ENCODE measurements around the gene NTM.

Gene NTM

DNA sequence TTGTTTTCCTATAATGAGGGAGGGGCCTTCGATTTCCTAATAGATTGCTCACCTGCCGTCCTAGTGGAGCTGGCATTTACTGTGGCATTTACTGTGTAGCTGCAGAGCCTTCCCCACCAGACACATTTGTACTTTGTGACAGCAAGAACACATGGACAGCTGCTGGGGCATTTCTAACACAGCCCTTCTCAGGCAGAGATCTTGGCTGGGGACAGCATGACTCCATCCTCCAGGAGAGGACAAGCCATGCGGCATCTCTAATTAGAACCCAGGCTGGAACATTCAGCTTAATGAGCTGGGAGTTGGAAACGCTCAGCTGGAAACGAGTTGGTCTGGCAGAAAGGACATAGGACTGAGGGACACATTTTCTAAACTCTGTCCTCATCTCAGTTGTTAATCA lies 887.5 kb downstream of the NTM start:
- Histone ChIP-seq H3K4me2 (ENCODE audit: low read length) (no peak overlapping the region), H4K20me1 (ENCODE audit: insufficient read depth, low read length) (no peaks in the 10 kb centered on the region), H3K27ac (ENCODE audit: low read length) (no peak overlapping the region), H3K4me1 (ENCODE audit: low read length) (no peaks in the 10 kb centered on the region), H3K36me3 (replicated peaks; ENCODE audit: low read depth, low read length) (no peaks in the 10 kb centered on the region), H3K79me2 (ENCODE audit: low read length) (no peaks in the 10 kb centered on the region), H3K9me3 (ENCODE audit: insufficient read depth, low read length) (no peaks in the 10 kb centered on the region), H3K9ac (ENCODE audit: low read length) (no peak overlapping the region), H3K27me3 (ENCODE audit: low read depth, low read length) (peaks cover 36% of the 10 kb centered on the region), H3K4me3 (ENCODE audit: low read length) (no peak overlapping the region), H2AFZ (ENCODE audit: low read depth, low read length) (no peak overlapping the region)
- TF ChIP-seq, protein P1, sequence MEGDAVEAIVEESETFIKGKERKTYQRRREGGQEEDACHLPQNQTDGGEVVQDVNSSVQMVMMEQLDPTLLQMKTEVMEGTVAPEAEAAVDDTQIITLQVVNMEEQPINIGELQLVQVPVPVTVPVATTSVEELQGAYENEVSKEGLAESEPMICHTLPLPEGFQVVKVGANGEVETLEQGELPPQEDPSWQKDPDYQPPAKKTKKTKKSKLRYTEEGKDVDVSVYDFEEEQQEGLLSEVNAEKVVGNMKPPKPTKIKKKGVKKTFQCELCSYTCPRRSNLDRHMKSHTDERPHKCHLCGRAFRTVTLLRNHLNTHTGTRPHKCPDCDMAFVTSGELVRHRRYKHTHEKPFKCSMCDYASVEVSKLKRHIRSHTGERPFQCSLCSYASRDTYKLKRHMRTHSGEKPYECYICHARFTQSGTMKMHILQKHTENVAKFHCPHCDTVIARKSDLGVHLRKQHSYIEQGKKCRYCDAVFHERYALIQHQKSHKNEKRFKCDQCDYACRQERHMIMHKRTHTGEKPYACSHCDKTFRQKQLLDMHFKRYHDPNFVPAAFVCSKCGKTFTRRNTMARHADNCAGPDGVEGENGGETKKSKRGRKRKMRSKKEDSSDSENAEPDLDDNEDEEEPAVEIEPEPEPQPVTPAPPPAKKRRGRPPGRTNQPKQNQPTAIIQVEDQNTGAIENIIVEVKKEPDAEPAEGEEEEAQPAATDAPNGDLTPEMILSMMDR (IDR thresholded peaks at IDR 0.05; ENCODE audit: low read depth, low read length) = no peak
- no peak for TF ChIP-seq EZH2phosphoT487 (IDR thresholded peaks at IDR 0.05; ENCODE audit: low read depth)

DNA sequence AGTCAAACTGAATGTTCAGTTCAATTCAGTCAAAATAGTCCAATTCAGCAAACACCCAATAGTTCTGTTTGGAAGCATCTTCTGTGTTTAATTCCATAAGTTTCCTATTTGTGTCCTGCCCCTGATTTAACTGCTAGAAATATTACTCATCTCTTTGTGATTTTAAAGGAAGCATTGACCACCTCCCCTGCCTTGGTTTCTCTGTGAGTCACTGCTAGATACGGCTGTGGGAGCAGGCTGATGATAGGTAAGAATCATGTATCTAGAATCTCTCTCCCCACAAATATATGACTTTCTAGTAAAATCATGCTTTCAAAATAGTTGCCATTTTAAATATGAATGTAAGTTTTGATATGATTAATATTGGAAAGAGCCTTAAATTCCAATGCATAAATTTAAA lies 888.5 kb downstream of the NTM start:
- H3K4me3 ChIP-seq (ENCODE audit: low read length) = no peak overlapping the region
- H3K27ac ChIP-seq (ENCODE audit: low read length) = no peak overlapping the region
- H3K9ac ChIP-seq (ENCODE audit: low read length) = no peak overlapping the region
- H3K79me2 ChIP-seq (ENCODE audit: low read length) = no peaks in the 10 kb centered on the region
- H3K4me1 ChIP-seq (ENCODE audit: low read length) = no peaks in the 10 kb centered on the region
- no peak overlapping the region for H2AFZ ChIP-seq (ENCODE audit: low read depth, low read length)
- no peaks in the 10 kb centered on the region for H3K36me3 ChIP-seq (replicated peaks; ENCODE audit: low read depth, low read length)
- TF ChIP-seq, protein P1 (IDR thresholded peaks at IDR 0.05; ENCODE audit: low read depth, low read length) = no peak
- TF ChIP-seq EZH2phosphoT487 (IDR thresholded peaks at IDR 0.05; ENCODE audit: low read depth) = no peak
- no peak overlapping the region for H3K4me2 ChIP-seq (ENCODE audit: low read length)
- H4K20me1 ChIP-seq (ENCODE audit: insufficient read depth, low read length) = no peaks in the 10 kb centered on the region
- H3K9me3 ChIP-seq (ENCODE audit: insufficient read depth, low read length) = no peaks in the 10 kb centered on the region
- H3K27me3 ChIP-seq (ENCODE audit: low read depth, low read length) = peaks cover 36% of the 10 kb centered on the region

DNA sequence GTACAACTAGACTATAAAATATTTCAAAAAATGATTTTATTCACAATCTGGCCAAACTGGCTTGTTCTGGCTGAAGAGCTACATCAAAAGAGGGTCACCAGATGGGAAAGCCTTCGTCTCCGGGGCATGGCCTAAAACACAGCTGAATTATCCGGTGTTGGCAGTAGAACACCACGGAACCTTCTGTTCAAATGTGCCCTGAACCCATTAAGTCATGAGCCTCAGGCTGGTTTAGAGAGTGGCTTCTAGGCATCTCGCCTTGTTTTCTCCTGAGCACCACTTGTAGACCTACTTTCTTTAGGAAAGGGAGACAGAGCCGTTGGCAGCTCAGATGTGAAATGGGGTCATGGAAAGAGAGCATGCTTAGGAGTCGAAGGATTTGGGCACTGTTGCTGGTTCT lies 890.2 kb downstream of the NTM start:
- no peak overlapping the region for H2AFZ ChIP-seq (ENCODE audit: low read depth, low read length)
- H3K4me3 ChIP-seq (ENCODE audit: low read length) = no peak overlapping the region
- no peaks in the 10 kb centered on the region for H3K4me1 ChIP-seq (ENCODE audit: low read length)
- H3K4me2 ChIP-seq (ENCODE audit: low read length) = no peak overlapping the region
- H3K27me3 ChIP-seq (ENCODE audit: low read depth, low read length) = peaks cover 35% of the 10 kb centered on the region
- no peak overlapping the region for H3K9ac ChIP-seq (ENCODE audit: low read length)
- no peak for TF ChIP-seq EZH2phosphoT487 (IDR thresholded peaks at IDR 0.05; ENCODE audit: low read depth)
- TF ChIP-seq, protein P1 (IDR thresholded peaks at IDR 0.05; ENCODE audit: low read depth, low read length) = no peak
- H3K79me2 ChIP-seq (ENCODE audit: low read length) = no peaks in the 10 kb centered on the region
- no peaks in the 10 kb centered on the region for H4K20me1 ChIP-seq (ENCODE audit: insufficient read depth, low read length)
- H3K36me3 ChIP-seq (replicated peaks; ENCODE audit: low read depth, low read length) = no peaks in the 10 kb centered on the region
- no peak overlapping the region for H3K27ac ChIP-seq (ENCODE audit: low read length)
- H3K9me3 ChIP-seq (ENCODE audit: insufficient read depth, low read length) = no peaks in the 10 kb centered on the region

DNA sequence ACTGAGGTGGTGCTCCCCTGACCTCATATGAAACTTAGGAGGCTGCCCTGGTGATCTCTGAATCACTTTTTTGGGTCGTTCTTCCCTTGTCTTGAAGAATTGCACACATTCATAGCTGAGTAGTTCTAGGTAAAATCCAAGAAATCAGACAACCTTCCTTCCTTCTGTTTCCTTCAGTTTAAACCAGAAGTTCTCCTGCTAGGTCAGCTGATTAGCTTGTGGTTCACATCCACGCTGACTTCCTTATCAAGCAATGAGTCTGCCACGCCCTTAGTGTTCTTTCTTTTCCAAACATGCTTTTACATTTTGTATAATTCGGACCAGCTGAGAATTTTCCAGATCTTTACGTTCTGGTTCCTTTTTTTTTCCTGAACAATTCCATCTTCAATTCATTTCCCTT lies 892.8 kb downstream of the NTM start:
- Histone ChIP-seq H3K4me1 (ENCODE audit: low read length) (no peaks in the 10 kb centered on the region), H3K9ac (ENCODE audit: low read length) (no peak overlapping the region), H4K20me1 (ENCODE audit: insufficient read depth, low read length) (no peaks in the 10 kb centered on the region), H3K36me3 (replicated peaks; ENCODE audit: low read depth, low read length) (no peaks in the 10 kb centered on the region), H3K4me2 (ENCODE audit: low read length) (no peak overlapping the region), H2AFZ (ENCODE audit: low read depth, low read length) (no peak overlapping the region), H3K27me3 (ENCODE audit: low read depth, low read length) (peaks cover 21% of the 10 kb centered on the region), H3K4me3 (ENCODE audit: low read length) (no peak overlapping the region), H3K27ac (ENCODE audit: low read length) (no peak overlapping the region), H3K79me2 (ENCODE audit: low read length) (no peaks in the 10 kb centered on the region), H3K9me3 (ENCODE audit: insufficient read depth, low read length) (no peaks in the 10 kb centered on the region)
- TF ChIP-seq, protein P1 (IDR thresholded peaks at IDR 0.05; ENCODE audit: low read depth, low read length) = no peak
- no peak for TF ChIP-seq EZH2phosphoT487 (IDR thresholded peaks at IDR 0.05; ENCODE audit: low read depth)

Data from OCI-LY3 (cell line).